Panc1 (cell line): ENCODE results near the gene OAS1. TPM values are rescaled to one million over a fixed set of nuclear protein-coding genes. Genes with fewer than 3 reads are reported as not detected.
A peak's percentile ranks its signal among the peaks of the same experiment; 100 is the strongest.

Source experiments
- ATAC-seq: fragments of 200-7000 bp; cut with Tn5 transposase; 2 replicates; pipeline ENCODE4 v1.9.1; 2020; ENCODE audit warnings: mild to moderate bottlenecking, moderate library complexity
- BruUV-seq: library from RNA; stranded (reverse); fragments of 400-500 nt; replicated peaks from 2 replicates; lab custom pipeline; 2021; lab: Mats Ljungman, UMichigan
- CTCF ChIA-PET: fragments of 300-600 bp; sonication (Branson Sonifier 250); formaldehyde crosslinking; loops from one replicate; lab custom pipeline; 2022; ENCODE audit warnings: antibody characterized with exemption; lab: Charles Lee
- POLR2A ChIA-PET: fragments of 300-600 bp; sonication (Branson Sonifier 250); formaldehyde crosslinking; loops from one replicate; lab custom pipeline; 2022; ENCODE audit warnings: antibody characterized with exemption; lab: Charles Lee
- DNase-seq: peaks from one replicate; pipeline ENCODE4 v3.0.0-alpha.2; 2010; ENCODE audit warnings: low read depth, low spot score
- H3K27ac ChIP-seq: 2 replicates; pipeline ENCODE4 v1.5.1; 2011; ENCODE audit warnings: mild to moderate bottlenecking, low read length, inconsistent platforms
- H3K27me3 ChIP-seq: fragments of 200-500 bp; sonication (Bioruptor generic); 2 replicates; pipeline ENCODE4 v1.6.0; 2014; ENCODE audit warnings: low read length, inconsistent platforms; ENCODE audit not compliant: control insufficient read depth, insufficient read depth
- H3K36me3 ChIP-seq: fragments of 200-500 bp; sonication (Bioruptor generic); 2 replicates; pipeline ENCODE4 v1.5.1; 2014; ENCODE audit warnings: inconsistent platforms, mild to moderate bottlenecking, low read length, moderate library complexity; ENCODE audit not compliant: control insufficient read depth, insufficient read depth
- H3K4me1 ChIP-seq: 2 replicates; pipeline ENCODE4 v1.5.1; 2011; ENCODE audit warnings: inconsistent platforms, mild to moderate bottlenecking, low read length, moderate library complexity; ENCODE audit not compliant: control insufficient read depth, insufficient read depth
- H3K4me3 ChIP-seq, 2 experiments: 2 replicates each; pipeline ENCODE4 v1.5.1; 2011 to 2012; ENCODE audit warnings: low read depth in 2 of 2, low read length in 2 of 2, mild to moderate bottlenecking in 2 of 2, inconsistent platforms in 1 of 2, moderate library complexity in 1 of 2
- H3K9me3 ChIP-seq: fragments of 200-500 bp; sonication (Bioruptor generic); 2 replicates; pipeline ENCODE4 v1.5.1; 2014; ENCODE audit warnings: low read depth, mild to moderate bottlenecking, inconsistent platforms, low read length, moderate library complexity; ENCODE audit not compliant: control insufficient read depth, insufficient read depth
- CTCF ChIP-seq: fragments of 450-650 bp; IDR thresholded peaks from 2 replicates; pipeline ENCODE4 v1.5.1; 2017; ENCODE audit warnings: mild to moderate bottlenecking
- POLR2AphosphoS5 ChIP-seq: IDR thresholded peaks from 2 replicates; pipeline ENCODE4 v1.6.1; 2012; ENCODE audit warnings: mild to moderate bottlenecking, low read depth, low read length, moderate library complexity
- REST ChIP-seq, 2 experiments: IDR thresholded peaks; 2 replicates each; pipeline ENCODE4 v1.6.1; 2011 to 2012; ENCODE audit warnings: low read depth in 2 of 2, control low read depth in 1 of 2, low read length in 1 of 2, mild to moderate bottlenecking in 1 of 2, moderate library complexity in 1 of 2; ENCODE audit not compliant: insufficient read depth in 1 of 2
- SIN3A ChIP-seq: IDR thresholded peaks from 2 replicates; pipeline ENCODE4 v1.6.1; 2012; ENCODE audit warnings: low read depth, mild to moderate bottlenecking, low read length, moderate library complexity, borderline replicate concordance; ENCODE audit not compliant: insufficient read depth
- TCF7L2 ChIP-seq: IDR thresholded peaks from 2 replicates; pipeline ENCODE4 v1.6.1; 2011; ENCODE audit warnings: mild to moderate bottlenecking, low read depth, low read length, inconsistent platforms
- in situ Hi-C: cut with HindIII; loops from 2 replicates; pipeline ENCODE4 v1.10.0; 2016; ENCODE audit warnings: low sequenced_read_pairs, low pct_unique_long_range_greater_than_20kb
- intact Hi-C: fragments of 100-400 bp; cut with micrococcal nuclease; formaldehyde crosslinking; loops from one replicate; pipeline ENCODE4 v1.10.0; 2022; ENCODE audit not compliant: unreplicated experiment
- total RNA-seq: library from RNA; stranded (reverse); gene quantifications from one replicate; pipeline ENCODE4 v1.2.1, GENCODE V29; 2021; ENCODE audit not compliant: unreplicated experiment

The OAS1 gene
- total RNA-seq, 1 experiment from 2014 or later, result 4.5 TPM

GRCh38 chr12:112907415-112908157, 824 bp downstream of the OAS1 start:
- DNase-seq (no peak), ATAC-seq (no peak)
- no peaks in the 10 kb centered on the region; the same call in 1 of the 2 replicates for H3K4me1 ChIP-seq
- CTCF ChIA-PET, result interaction anchor here (1.1 kb wide), 1 partner anchor 85 kb away, joined by 3 read pairs; no protein-coding TSS in a partner anchor
- BruUV-seq, result no TSS peak
- H3K27me3 ChIP-seq, result no peaks in the 10 kb centered on the region; the same call in 1 of the 2 replicates
- in situ Hi-C loops, result no loop called here
- H3K9me3 ChIP-seq, result no peaks in the 10 kb centered on the region
- POLR2A ChIA-PET, result no interaction called here
- intact Hi-C loops, result no loop called here
- H3K36me3 ChIP-seq, result no peaks in the 10 kb centered on the region
- TF ChIP-seq SIN3A (no peak), POLR2AphosphoS5 (no peak), CTCF (no peak), TCF7L2 (no peak), REST (IDR thresholded peaks at IDR 0.05; ENCODE audit: insufficient read depth in 1 of 2, low read depth in 2 of 2, low read length in 1 of 2) (no peak)
- no peak overlapping the region for H3K27ac ChIP-seq
- peak overlapping the region in 1 of 2 experiments; percentile 45; a peak in 3 of 4 replicates for H3K4me3 ChIP-seq

- ChIA-PET CTCF (no interaction called here), POLR2A (no interaction called here)
- no peaks in the 10 kb centered on the region; the same call in 1 of the 2 replicates for H3K27me3 ChIP-seq
- BruUV-seq, result no TSS peak
- no peaks in the 10 kb centered on the region for H3K36me3 ChIP-seq
- ATAC-seq, result no peak
- DNase-seq, result no peak
- in situ Hi-C loops, result no loop called here
- intact Hi-C loops, result no loop called here
- H3K9me3 ChIP-seq, result peaks cover 7% of the 10 kb centered on the region; the same call in 1 of the 2 replicates
- H3K4me1 ChIP-seq, result no peaks in the 10 kb centered on the region; the same call in 1 of the 2 replicates
- TF ChIP-seq POLR2AphosphoS5 (no peak), SIN3A (no peak), TCF7L2 (no peak), CTCF (no peak), REST (IDR thresholded peaks at IDR 0.05; ENCODE audit: insufficient read depth in 1 of 2, low read depth in 2 of 2, low read length in 1 of 2) (no peak)
- H3K27ac ChIP-seq, result no peak overlapping the region
- no peak overlapping the region for H3K4me3 ChIP-seq
These were observed 1.8 kb downstream of the OAS1 start for GRCh38 chr12:112908548-112908947.
